GM21447 (cell line): ENCODE data around the gene TJP3.
"Not testable (repeated sequence)": the region's sequence is repeated elsewhere in the genome, so short reads cannot be mapped to it uniquely, and the experiment has no call there.

Source experiments
- ATAC-seq: cut with Tn5 transposase; IDR thresholded peaks from one replicate; pipeline ENCODE4 v1.9.1; 2021; ENCODE audit not compliant: unreplicated experiment

The TJP3 gene, protein sequence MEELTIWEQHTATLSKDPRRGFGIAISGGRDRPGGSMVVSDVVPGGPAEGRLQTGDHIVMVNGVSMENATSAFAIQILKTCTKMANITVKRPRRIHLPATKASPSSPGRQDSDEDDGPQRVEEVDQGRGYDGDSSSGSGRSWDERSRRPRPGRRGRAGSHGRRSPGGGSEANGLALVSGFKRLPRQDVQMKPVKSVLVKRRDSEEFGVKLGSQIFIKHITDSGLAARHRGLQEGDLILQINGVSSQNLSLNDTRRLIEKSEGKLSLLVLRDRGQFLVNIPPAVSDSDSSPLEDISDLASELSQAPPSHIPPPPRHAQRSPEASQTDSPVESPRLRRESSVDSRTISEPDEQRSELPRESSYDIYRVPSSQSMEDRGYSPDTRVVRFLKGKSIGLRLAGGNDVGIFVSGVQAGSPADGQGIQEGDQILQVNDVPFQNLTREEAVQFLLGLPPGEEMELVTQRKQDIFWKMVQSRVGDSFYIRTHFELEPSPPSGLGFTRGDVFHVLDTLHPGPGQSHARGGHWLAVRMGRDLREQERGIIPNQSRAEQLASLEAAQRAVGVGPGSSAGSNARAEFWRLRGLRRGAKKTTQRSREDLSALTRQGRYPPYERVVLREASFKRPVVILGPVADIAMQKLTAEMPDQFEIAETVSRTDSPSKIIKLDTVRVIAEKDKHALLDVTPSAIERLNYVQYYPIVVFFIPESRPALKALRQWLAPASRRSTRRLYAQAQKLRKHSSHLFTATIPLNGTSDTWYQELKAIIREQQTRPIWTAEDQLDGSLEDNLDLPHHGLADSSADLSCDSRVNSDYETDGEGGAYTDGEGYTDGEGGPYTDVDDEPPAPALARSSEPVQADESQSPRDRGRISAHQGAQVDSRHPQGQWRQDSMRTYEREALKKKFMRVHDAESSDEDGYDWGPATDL

DNA sequence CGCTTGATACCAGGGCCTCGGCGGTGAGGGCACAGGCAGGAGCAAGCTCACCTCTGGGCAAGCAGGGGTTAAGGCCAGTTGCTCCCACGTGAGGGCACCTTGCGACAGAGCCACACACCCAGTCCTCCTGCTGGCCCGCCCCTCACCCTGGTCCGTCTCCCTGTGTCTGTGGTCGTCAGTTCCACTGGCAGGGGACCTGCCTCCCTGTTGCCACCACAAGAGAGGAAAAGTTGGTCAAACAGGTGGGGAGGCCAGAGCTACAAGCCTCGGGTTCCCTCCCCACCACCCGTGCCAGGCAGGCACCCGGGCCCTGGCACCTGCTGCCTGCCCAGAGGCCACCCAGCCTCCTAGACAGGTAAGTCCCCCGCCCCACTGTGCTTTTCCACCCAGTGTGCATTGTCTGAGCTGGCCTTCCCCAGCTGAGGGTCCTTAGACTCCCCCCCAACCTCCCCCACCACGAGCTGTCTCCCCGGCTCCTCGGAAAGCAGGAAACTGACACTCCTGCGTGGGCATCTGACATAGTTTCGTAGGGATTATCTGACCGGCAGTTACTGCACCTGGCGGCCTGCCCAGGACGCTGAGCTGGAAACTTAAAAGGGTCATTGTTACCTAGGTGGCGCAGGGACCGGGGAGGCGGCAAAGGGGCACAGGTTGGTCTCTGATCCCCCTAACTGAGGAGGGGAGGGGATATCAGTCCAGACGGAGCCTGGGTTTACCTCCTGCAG is at the start of gene TJP3:
Gene TJP3 (plus strand): TSS at position 178 of the 725 bp plus-strand sequence. CDS start 20,049 bp downstream, outside the sequence.
- no peak for ATAC-seq

DNA sequence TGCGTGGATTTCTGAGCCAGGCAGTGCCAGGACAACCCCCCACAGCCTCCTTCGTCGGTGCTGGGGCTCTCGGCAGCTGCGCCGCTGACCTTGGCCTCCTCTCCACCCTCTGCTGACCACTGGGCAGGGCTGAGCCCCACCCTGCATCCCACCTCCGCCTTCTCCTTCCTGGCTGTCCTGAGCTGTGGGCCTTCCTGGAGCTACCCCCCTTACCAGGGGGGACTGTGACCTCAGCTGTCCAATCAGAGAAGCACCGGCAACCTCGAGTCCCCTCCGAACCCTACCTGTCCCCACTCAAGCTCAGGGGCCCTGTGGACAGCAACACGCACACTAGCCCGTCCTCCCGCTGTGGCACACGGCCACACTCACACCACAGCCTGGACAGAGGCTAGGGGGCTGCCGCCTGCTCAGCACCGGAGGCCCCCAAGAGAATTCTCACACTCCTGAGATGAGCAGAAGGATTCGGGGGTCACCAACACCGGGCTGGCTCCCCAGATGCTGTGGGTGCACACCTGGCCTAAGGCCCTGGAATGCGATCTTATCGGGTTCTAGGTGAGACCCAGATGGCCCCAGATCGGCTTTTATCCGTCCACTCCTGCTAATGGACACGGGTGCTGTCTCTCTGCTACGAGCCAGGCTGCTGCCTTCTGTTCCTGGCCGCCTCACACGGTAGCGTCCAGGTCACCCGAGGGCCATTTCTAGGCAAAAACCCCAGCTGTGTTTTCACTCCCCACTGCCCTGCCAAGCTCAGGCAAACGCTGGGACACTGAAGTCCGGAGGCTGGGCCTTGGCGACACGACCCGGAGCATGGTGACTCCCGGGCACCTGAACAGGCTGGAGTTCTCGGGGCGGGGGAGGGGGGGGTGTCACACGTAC is 49.1 kb upstream of the TJP3 start:
- no peak for ATAC-seq

DNA sequence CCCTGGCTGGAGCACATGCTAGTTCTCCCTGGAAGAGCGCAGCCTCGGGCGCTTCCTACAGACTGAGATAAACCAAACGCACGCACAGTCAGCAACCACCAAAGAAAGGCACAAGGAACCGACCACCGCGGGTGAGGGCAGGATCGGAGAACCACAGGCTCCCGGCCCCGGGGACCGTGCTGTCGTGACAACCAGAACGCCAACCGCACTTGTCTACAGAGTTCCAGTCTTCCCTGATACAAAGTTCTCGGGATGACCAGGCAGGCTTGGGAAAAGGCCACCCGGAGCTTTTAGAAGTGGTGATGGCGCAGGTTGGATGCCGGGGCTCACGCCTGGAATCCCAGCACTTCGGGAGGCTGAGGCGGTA is 48.5 kb upstream of the TJP3 start:
- ATAC-seq, result no peak

DNA sequence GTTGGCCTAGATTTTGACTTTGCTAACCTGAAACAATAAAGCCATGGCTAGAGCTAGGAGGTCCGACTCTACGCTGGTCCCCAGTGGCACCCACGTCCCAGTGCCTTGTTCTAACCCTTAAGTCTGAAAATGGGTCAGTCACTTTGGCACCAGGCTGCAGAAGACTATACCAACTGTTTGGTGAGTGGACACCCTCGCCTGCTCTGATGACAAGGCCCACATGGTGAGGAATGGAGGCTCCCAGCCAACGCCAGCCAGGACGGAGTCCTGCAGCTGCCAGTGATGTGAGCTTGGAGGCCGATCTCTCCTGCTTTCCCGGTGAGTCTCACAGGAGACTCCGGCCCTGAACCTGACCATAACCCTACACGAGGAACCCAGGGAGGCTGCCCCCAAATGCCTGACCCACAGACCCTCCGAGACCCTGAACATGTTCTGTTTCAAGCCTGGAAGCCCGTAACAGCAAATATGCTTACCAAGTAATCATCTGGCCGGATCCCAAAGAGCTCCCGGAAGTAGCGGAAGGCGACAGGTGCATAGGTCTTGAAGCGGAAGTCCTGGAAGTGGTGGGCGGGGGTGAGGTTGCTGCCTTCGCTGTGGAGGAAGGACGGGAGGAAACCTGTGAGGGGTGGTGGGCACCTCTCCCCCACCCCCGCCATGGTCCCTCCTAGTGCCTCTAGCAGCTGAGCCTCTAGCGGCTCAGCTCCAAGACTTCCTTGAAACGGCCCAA is 47.5 kb upstream of the TJP3 start:
- no peak for ATAC-seq

- no peak for ATAC-seq
Observed at GRCh38 chr19:3661284-3662238, 46.6 kb upstream of the TJP3 start.

DNA sequence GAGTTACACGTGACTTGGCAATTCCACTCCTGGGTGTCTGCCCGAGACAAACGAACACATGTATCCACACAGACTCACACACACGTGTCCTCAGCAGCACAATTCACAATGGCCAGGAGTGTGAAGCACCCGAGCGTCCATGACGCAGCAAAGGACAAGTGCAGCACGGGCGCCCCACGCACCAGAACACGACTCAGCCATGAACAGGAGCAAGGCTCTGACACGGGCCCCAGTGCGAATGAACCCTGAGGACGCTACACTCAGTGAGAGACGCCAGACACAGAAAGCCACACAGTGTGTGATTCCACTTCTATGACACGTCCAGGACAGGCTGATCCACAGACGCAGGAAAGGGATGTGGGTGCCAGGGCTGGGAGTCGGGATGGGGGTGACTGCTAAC is 44.3 kb upstream of the TJP3 start:
- ATAC-seq, result no peak

DNA sequence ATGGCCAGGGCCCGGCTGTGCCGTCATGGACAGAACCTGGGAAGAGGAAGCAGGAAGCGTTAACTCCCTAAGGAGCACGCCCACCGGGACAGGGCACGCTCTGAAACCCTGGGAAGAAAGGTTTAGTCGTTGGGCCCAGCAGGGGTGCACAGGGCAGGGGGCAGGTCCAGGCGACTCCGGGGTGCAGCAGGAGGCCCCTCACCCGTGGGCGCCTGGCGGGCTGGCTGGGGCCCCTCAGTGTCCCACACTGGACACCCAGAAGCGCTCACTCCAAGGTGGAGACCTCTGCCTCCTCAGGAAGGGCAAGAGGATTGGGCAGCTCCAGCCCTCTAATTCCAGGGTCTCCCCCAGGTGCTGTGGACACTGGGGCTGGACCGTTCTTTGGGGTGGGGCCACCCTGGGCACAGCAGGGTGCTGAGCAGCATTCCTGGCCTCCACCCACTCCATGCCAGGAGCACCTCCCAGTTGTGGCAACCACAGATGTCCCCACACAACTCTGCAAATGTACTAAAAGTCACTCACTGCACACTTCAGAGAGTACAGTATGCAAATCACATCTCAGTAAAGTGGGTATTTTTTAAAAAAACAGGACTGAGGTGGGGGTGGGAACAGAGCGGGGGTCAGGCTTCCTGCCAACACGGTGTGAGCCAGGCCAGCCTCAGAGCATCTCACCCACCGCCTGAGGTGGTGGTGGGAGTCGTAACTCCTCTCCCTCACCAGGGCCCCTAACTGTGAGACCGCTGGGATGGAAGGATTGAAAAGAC is 43.1 kb upstream of the TJP3 start:
- no peak for ATAC-seq

DNA sequence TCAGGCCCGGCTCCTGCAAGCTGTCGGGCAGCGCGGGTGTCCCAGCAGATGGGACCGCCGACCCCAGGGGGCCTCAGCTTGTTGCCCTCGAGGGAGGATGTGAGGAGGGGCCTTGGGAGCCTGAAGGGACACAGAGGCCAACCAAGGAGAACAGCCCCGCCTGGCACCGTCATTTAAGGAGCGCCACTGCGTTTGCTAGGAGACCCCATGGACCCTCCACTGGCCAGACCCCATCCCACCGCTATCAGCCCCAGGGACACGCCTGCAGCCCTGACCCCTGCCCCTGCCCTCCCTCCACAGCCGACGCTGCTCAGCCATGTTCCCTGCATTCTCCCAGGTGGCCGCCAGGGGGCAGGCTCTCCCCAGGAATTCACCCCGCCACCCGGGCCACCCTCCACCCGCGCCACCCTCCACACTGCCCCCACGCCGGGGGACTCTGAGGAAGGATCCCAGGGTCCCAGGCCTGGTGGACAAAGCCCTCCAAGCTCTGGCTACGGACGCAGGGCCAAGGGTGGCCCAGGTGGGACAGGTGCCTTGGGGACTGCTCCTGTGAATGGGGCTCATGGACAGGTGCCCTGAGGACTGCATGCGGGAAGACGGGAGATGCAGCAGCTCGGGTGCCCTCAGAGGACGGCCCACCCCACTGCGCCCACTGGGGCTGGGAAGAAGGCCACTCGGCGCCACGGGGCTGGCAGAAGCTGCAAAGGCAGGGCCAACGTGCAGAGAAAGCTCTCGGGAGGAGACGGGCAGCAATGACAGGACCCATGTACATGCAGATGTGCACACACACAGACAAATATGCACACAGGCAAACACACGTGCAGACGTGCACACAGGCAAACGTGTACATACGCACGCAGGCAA is 42.3 kb upstream of the TJP3 start:
- ATAC-seq, result no peak

DNA sequence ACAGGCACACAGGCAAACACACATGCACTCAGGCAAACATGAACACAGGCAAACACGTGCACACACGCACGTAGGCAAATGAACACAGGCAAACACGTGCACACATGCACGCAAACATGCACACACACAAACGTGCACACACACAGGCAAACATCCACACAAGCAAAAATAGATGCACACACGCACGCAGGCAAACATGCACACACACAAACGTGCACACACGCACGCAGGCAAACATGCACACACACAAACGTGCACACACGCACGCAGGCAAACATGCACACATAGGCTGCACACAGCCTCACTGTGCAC is 41.7 kb upstream of the TJP3 start:
- not testable (repeated sequence) for ATAC-seq

- no peak for ATAC-seq
Observed at GRCh38 chr19:3667037-3667638, 41.0 kb upstream of the TJP3 start.

GRCh38 chr19:3667766-3668165 is 40.4 kb upstream of the TJP3 start:
- no peak for ATAC-seq

DNA sequence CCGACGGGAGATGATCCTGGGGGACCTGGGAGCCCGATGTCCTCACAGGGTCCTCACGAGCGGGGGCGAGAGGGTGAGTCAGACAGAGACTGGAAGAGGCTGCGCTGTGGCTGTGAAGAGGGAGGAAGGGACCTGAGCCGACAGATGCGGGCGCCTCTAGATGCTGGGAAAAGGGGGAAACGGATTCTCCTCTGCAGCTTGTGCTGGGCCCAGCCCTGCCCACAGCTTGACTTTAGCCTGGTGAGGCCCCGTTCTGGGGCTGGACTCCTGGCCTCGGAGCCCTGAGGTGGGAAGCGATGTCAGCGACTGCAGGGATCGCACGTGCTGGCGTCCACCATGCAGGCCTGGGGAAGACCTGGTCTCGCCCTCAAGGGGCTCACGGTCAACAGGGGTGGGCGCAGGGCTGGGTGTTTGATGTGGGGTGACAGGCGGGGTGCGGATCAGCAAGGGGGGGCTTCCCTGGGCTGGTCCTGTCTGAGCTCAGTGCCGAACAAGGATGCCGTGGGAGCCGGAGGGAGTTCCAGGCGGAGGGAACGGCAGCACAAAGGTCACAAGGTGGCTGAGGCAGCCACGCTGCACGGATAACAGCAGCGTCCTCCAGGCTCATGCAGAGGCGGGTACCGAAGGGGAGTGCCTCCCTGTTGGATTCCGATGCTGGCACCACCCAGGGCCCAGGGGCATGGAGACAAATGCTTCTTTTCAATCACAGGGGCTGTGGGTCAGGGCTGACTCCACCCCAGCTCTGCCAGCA is 39.7 kb upstream of the TJP3 start:
- ATAC-seq, result no peak

GRCh38 chr19:3669082-3669946 is 38.9 kb upstream of the TJP3 start:
- ATAC-seq, result no peak

DNA sequence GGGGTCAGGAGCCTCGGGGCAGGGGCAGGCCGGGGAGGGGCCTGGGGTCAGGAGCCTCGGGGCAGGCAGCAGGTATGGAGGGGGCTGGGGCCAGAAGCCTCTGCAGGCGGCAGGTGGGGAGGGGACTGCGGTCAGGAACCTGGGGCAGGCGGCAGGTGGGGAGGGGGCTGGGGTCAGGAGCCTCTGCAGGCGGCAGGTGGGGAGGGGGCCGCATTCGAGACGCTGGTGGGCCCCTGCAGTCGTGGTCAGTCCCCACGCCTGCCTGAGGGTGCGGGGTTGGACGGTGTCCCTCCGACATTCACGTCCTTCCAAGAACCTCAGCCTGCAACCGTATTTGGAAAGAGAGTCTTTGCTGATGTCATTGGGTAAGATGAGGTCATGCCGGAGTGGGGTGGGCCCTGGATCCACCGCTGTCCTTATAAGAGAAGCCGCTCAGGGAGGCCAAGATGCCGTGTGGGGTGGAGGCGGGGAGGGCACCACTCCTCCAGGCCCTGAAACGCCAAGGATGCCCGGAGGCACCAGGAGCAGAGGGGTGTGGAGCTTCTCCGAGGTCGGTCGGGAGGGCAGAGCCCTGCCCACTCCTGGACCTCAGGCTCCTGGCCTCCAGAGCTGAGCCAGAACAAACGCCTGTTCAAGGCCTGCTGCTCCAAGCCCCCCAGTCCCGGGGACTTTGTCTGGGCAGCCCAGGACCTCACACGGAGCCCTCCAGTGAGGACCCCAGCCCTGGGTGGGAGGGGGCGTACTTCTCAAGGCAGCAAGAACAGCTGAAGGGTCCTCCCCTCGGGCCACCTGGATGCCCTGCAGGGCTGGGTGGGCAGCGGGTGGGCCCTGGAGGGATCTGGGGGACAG is 38.0 kb upstream of the TJP3 start:
- ATAC-seq, result no peak
